Tibial artery (tissue), 4 donors: ENCODE results near the gene WIPF3.

Source experiments
- DNase-seq, 2 donors: peaks; one replicate each; pipeline ENCODE4 v3.0.0-alpha.2; 2019
- H3K27ac ChIP-seq, 2 donors: fragments of 200-600 bp; sonication (generic) in 1 of 2; 1 replicate in 1 of 2; 2 replicates in 1 of 2; pipeline ENCODE4 v1.5.1; 2018 to 2019; ENCODE audit warnings: mild to moderate bottlenecking in 1 of 2
- H3K27me3 ChIP-seq, 2 donors: fragments of 200-600 bp; sonication (generic) in 1 of 2; one replicate each; pipeline versions ENCODE4 v1.5.1 to v1.6.0; 2016 to 2019
- H3K36me3 ChIP-seq, 3 donors: fragments of 200-600 bp; sonication (generic) in 2 of 3; one replicate each; pipeline ENCODE4 v1.5.1; 2016 to 2019; ENCODE audit warnings: mild to moderate bottlenecking in 2 of 3
- H3K4me1 ChIP-seq, 4 donors: fragments of 200-600 bp; sonication (generic) in 2 of 4; 1 replicate in 3 of 4; 2 replicates in 1 of 4; pipeline ENCODE4 v1.5.1; 2016 to 2019
- H3K4me3 ChIP-seq, 2 donors: fragments of 200-600 bp; sonication (generic) in 1 of 2; 1 replicate in 1 of 2; 2 replicates in 1 of 2; pipeline ENCODE4 v1.5.1; 2018 to 2019; ENCODE audit warnings: mild to moderate bottlenecking in 2 of 2
- H3K9me3 ChIP-seq, 3 donors: fragments of 200-600 bp; sonication (generic) in 1 of 3; one replicate each; pipeline ENCODE4 v1.5.1; 2016 to 2019
- intact Hi-C: fragments of 100-400 bp; cut with DNase I; formaldehyde crosslinking; loops from one replicate; pipeline ENCODE4 v1.15.0; 2023; ENCODE audit warnings: low total_unique reads
- TF ChIP-seq, protein P1 (sequence below), 2 experiments: fragments of 200-600 bp in 1 of 2; fragments of 450-650 bp in 1 of 2; IDR thresholded peaks; one replicate each; pipeline ENCODE4 v1.5.1; 2017 to 2019; ENCODE audit warnings: antibody characterized with exemption in 2 of 2, mild to moderate bottlenecking in 1 of 2, moderate library complexity in 1 of 2

Gene WIPF3, protein sequence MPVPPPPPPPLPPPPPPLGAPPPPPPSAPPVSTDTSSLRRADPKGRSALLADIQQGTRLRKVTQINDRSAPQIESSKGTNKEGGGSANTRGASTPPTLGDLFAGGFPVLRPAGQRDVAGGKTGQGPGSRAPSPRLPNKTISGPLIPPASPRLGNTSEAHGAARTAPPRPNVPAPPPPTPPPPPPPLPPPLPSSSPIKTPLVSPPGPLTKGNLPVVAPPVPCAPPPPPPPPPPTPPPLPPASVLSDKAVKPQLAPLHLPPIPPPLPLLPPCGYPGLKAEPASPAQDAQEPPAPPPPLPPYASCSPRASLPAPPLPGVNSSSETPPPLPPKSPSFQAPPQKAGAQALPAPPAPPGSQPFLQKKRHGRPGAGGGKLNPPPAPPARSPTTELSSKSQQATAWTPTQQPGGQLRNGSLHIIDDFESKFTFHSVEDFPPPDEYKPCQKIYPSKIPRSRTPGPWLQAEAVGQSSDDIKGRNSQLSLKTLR

GRCh38 chr7:29806208-29806994, at the start of gene WIPF3:
TSS of gene WIPF3 (plus strand) at chr7:29806508. CDS start at chr7:29834725, 28,217 bp downstream.
- no peaks in the 10 kb centered on the region for H3K36me3 ChIP-seq
- H3K4me1 ChIP-seq: peaks cover 0 to 29% (median 19%) of the 10 kb centered on the region in 4 donors
- H3K27me3 ChIP-seq: no peaks in the 10 kb centered on the region
- TF ChIP-seq, protein P1, sequence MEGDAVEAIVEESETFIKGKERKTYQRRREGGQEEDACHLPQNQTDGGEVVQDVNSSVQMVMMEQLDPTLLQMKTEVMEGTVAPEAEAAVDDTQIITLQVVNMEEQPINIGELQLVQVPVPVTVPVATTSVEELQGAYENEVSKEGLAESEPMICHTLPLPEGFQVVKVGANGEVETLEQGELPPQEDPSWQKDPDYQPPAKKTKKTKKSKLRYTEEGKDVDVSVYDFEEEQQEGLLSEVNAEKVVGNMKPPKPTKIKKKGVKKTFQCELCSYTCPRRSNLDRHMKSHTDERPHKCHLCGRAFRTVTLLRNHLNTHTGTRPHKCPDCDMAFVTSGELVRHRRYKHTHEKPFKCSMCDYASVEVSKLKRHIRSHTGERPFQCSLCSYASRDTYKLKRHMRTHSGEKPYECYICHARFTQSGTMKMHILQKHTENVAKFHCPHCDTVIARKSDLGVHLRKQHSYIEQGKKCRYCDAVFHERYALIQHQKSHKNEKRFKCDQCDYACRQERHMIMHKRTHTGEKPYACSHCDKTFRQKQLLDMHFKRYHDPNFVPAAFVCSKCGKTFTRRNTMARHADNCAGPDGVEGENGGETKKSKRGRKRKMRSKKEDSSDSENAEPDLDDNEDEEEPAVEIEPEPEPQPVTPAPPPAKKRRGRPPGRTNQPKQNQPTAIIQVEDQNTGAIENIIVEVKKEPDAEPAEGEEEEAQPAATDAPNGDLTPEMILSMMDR (IDR thresholded peaks at IDR 0.05): no peak
- no peaks in the 10 kb centered on the region for H3K9me3 ChIP-seq
- peak within 1 kb of the TSS; percentile 77 to 83 for H3K27ac ChIP-seq
- intact Hi-C loops: no loop called here
- DNase-seq: peak in 1 of 2 donors; percentile 71
- peak within 1 kb of the TSS; percentile 67 to 86 for H3K4me3 ChIP-seq

DNA sequence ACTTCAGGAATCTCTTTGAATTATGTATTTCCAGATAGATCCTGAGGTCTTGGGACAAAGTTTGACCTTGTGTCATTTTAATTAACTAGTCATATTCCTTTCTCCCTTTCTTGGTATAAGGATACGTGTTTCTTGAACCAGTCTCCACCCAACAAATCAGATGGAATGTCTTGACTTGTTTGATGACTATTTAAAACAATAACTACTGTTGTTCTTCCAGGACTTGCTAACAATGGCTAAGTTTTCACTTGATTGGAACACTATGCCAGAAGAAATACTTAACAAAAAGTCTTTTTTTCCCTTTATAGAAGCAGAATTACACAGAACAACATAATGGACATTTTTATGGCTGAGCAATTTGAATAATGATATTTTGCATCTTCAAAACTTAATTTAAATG, 43.0 kb upstream of the WIPF3 start:
- Histone ChIP-seq H3K4me1 (no peaks in the 10 kb centered on the region), H3K36me3 (no peaks in the 10 kb centered on the region), H3K27me3 (peaks cover 0 to 3% of the 10 kb centered on the region in 2 donors), H3K9me3 (no peaks in the 10 kb centered on the region), H3K27ac (no peak overlapping the region), H3K4me3 (no peak overlapping the region)
- intact Hi-C loops: no loop called here
- no peak for DNase-seq
- TF ChIP-seq, protein P1 (IDR thresholded peaks at IDR 0.05): no peak

DNA sequence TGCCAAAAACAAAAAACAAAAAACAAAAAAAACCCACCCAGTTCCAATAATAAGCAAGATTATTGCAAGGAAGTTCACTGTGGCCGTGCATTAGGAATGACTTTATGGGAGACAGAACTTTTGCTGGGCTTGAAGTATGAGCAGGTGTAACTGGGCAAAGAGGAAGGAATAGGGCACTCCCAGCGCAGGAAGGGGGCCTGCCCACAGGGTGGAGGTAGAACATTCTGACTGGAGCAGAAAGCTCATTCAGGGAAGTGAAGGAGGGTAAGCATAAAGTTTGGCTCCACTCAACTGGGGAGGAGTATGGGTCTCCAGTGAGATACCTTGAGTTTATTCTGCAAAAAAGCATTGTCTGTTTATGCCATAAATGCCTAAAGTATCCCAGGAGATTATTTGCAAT, 42.1 kb upstream of the WIPF3 start:
- Histone ChIP-seq H3K4me1 (no peaks in the 10 kb centered on the region), H3K4me3 (no peak overlapping the region), H3K27me3 (peaks cover 0 to 3% of the 10 kb centered on the region in 2 donors), H3K9me3 (no peaks in the 10 kb centered on the region), H3K27ac (no peak overlapping the region), H3K36me3 (no peaks in the 10 kb centered on the region)
- TF ChIP-seq, protein P1 (IDR thresholded peaks at IDR 0.05): peak in 1 of 2 experiments; percentile 15
- no peak for DNase-seq
- intact Hi-C loops: no loop called here

DNA sequence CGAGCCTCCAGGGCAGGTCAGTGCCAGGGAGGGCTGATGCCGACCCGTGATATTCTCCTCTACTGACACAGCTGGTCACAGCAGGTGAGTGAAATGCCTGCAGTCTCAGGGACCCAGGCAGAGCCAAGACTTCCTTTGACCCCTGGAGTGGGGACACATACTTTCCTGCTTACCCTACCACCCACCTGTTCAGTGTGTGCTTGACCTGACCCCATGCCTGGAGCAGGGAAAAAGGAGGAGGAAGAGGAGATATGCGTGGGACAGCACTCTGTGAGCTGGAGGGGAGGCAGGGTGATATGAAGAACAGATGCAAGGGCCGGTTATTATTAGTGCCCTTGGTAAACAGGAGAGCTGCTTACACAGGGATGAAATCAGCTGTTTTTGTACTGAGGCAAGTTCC, 40.8 kb upstream of the WIPF3 start:
- no peaks in the 10 kb centered on the region for H3K9me3 ChIP-seq
- TF ChIP-seq, protein P1 (IDR thresholded peaks at IDR 0.05): no peak
- no peak overlapping the region for H3K4me3 ChIP-seq
- no peak overlapping the region for H3K27ac ChIP-seq
- no peaks in the 10 kb centered on the region for H3K36me3 ChIP-seq
- peaks cover 0 to 3% of the 10 kb centered on the region in 2 donors for H3K27me3 ChIP-seq
- no peak for DNase-seq
- intact Hi-C loops: no loop called here
- no peaks in the 10 kb centered on the region for H3K4me1 ChIP-seq

GRCh38 chr7:29770371-29770770, 35.9 kb upstream of the WIPF3 start:
- intact Hi-C loops: no loop called here
- no peak for DNase-seq
- Histone ChIP-seq H3K36me3 (no peaks in the 10 kb centered on the region), H3K4me1 (no peaks in the 10 kb centered on the region), H3K27ac (no peak overlapping the region), H3K27me3 (peaks cover 0 to 2% of the 10 kb centered on the region in 2 donors), H3K4me3 (no peak overlapping the region), H3K9me3 (no peaks in the 10 kb centered on the region)
- TF ChIP-seq, protein P1 (IDR thresholded peaks at IDR 0.05): no peak
